GM19193 (cell line): ENCODE measurements around the gene SDCCAG8.

ENCODE experiments used
- POLR2A ChIP-seq: IDR thresholded peaks from 4 replicates; pipeline ENCODE4 v1.6.1; 2011; ENCODE audit not compliant: insufficient read depth, insufficient read length; ENCODE audit errors: extremely low read depth

Gene SDCCAG8

DNA sequence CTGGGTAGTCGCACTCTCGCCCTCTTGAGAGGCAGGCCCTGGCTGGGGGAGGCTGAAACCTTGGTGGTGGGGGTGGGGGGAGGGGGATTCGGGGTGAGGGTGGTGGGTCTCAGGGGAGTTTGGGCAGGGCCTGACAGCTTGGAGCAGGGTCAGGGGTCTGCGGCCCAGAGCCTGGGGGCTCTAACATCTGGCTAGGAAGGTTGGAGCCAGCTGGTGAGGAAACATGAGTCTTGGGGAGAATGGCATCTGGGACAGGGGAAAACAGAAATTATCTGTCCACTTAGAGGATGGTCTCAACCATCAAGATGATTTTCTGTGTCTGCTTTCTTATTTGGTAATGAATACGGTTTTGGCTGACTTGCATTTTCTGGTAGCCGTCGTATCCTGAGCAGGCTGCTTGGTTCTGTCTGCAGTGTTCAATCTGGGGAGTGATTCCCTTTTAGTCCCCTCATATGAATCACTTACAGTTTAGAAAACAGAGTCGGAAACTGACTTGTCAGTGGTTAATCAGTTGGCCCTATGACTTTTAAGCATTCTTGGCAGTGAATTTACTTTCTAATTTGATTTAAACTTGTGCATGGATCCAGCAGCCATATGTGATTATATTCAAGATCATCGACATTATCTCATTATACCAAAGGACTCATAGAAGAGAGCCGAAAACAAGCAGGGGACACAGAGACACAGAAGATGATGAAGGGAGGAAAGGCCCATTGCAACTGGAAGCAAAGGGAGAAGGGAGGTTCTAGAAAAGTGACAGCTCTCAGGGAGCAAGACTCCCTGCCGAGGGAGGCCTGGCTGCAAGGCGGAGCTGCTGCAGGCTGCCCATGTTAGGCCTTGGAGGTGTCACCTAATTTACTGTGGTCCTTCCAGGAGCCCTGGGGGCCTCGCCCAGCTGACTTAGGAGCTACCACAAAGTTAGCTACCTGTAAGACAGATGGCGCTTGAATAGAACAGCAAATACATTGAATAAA is 237.6 kb downstream of the SDCCAG8 start:
- TF ChIP-seq POLR2A: no peak

- no peak for TF ChIP-seq POLR2A
Measured at GRCh38 chr1:243494741-243495431, 239.0 kb downstream of the SDCCAG8 start.

DNA sequence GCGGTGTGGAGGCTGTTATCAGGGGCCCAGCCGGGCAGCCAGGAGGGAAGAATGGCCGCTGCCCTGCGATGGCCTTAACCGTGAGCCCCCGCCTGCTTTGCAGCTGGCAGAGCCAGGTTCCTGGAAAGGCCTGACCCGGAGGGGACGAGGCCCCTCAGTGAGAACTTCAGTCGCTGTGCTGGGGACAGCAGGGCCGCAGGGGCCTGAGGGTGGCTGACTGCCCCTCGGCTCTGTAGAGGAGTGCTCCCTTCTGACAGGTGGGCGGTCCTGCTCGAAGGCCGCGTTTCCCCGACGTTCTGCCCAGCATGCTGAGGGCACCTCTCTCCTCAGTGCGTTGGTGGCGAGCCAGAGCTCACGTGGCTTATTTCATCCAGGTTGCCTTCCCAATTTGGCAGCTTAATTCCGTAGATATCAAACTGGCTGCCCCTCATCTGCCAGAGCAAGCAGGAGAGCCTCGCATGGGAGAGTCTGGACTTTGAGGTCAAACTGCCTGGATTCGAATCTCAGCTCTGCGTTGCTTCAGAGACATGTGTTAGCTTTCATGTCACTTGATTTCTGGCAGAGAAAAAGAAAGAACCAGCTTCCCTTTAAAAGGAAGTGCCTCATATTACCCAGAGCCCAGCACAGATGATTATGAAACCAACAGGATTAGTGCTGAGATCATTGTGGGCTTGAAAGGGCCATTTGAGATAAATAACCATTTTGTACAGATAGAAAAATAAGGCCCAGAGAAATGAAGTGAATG is 239.8 kb downstream of the SDCCAG8 start:
- TF ChIP-seq POLR2A: no peak

GRCh38 chr1:243496187-243496646 is 240.4 kb downstream of the SDCCAG8 start:
- no peak for TF ChIP-seq POLR2A

- TF ChIP-seq POLR2A: no peak
Measured at GRCh38 chr1:243496806-243497205, 241.0 kb downstream of the SDCCAG8 start.

DNA sequence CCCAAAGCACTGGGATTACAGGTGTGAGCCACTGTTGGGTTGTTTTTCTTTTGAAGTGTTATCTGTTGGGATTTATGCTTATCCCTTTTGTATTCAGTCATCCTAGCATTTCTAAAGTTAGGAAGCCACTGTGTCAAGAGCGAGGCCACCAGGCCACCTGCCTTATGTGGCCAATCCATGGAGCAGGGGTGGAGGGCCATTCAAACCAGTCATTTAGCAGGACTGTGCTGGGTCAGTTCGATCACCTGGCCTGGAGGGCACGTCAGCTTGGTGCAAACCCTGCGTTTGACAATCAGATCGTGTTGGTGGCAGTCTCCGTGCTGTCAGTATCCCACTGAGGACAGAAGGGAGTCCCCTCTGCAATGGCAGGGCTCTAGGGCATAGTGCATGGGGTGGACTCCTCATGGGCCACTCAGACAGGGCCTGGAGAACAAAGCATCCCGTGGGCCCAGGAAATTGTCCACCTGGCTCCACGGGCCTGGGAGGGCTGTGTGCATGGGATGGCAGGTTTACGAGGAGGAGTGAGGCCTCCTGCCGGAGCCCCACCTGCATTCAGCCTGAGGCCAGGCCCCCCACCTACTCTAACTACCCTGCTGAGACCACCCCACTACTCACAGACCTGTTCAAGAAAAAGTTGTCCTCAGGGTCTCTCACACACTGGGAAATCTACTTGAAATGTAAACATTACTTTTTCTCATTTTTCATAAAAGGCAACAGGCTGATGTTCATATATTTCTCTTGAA is 242.3 kb downstream of the SDCCAG8 start:
- TF ChIP-seq POLR2A: no peak

- TF ChIP-seq POLR2A: no peak
Measured at GRCh38 chr1:243499248-243499647, 243.4 kb downstream of the SDCCAG8 start.

DNA sequence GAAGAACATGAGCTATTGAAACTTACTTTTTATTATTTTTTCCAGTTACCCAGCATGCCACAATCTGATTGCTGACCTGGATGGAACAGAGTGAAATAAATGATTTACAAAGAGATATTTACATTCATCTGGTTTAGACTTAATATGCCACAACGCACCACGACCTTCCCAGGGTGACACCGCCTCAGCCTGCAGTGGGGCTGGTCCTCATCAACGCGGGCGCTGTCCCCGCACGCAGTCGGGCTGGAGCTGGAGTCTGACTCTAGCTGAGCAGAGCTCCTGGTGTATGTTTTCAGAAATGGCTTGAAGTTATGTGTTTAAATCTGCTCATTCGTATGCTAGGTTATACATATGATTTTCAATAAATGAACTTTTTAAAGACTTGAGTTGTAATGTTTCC is 243.9 kb downstream of the SDCCAG8 start:
- TF ChIP-seq POLR2A: no peak

DNA sequence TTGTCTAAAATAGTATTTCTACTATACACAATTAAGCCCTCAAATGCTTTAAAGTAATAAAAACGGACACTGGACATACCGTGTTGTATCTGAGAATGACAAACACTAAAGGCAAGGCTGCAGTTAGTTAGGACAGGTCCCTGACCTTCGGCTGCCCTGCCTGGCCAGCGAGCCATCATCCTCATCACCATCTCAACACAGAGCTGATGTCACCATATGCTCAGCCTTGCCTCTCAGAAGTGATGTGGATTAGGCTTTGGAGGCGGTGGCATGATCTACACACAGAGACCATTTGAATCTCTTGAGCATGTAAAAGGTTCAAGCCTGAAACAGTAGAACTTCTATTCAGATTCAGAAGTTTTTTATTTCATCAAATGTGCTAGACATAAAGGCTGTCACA is 244.7 kb downstream of the SDCCAG8 start:
- TF ChIP-seq POLR2A: no peak

- no peak for TF ChIP-seq POLR2A
Measured at GRCh38 chr1:243501002-243501401, 245.2 kb downstream of the SDCCAG8 start.

GRCh38 chr1:243503155-243503554 is 247.3 kb downstream of the SDCCAG8 start:
- TF ChIP-seq POLR2A: no peak

DNA sequence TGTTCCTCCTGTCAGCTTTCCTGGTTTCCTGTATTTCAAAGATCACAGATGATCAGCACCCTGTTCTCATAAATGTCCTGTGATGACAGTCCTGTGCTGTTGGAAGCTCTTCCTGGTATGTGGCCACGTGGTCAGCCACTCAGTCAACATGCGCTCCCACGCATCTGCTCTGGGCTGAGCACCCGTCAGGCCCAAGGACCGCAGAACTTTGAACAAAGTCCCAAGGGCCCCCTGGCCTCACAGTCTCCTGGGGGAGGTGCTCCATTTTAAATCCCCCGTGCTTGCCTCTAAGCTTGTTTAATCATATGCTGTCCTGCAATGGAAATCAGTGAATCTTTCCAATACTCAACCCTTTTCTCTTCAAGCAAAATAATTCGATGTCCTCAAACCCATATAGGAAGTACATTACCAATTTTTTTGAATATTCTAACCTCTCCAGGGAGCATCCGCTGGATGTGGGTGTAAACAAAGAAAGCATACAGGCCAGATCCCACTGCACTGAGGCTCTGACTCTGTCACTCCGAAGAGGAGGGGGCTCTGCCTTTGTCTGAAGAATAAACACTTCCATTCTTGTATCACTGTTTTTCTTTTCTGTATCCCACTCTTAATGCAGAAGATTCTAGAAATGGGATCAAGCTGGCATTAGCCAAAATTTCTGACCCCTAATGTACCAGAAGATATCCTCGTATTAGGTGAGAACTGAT is 250.3 kb downstream of the SDCCAG8 start:
- TF ChIP-seq POLR2A: no peak

DNA sequence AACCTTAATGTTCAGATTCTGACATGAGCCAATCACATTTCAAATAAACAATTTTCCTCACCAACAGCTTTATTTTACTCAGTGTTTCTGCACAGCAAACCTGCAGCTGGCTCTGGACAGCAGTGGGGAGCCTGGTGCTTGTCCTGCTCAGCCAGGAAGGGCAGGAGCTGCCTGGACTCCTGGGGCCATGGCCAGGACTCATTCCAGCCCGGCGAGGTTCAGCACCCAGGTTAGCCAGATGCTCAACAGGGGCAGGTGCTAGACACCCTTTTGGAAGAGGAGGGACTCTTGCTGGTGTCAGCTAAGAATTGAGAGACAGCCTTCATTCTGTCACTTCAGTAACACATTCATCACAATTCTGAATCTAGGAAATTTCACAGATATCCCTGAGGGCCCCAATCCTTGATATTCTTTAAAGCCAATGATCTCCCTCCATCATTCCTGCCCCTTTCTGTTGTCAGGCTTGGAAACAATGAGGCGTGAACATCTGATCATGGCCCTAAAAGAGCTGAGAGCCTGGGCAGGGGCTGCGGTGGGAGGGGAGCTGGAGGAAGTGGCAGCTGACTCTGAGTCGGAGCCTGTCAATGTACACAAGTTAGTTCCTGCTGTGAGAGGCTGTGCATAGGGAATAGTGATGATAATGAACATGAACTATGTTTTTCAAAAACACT is 251.3 kb downstream of the SDCCAG8 start:
- TF ChIP-seq POLR2A: no peak
